IMR-90 (cell line): ENCODE data around the gene POMGNT2. TPM values are rescaled to one million over a fixed set of nuclear protein-coding genes. Genes with fewer than 3 reads are reported as not detected.

Experiments
- ATAC-seq: fragments of 200-7000 bp; cut with Tn5 transposase; 2 replicates; pipeline ENCODE4 v1.9.1; 2020; ENCODE audit warnings: low read depth, mild to moderate bottlenecking, moderate library complexity
- BruUV-seq: library from RNA; stranded (reverse); fragments of 400-500 nt; replicated peaks from 2 replicates; lab custom pipeline; 2021; lab: Mats Ljungman, UMichigan
- CTCF ChIA-PET: fragments of 300-600 bp; formaldehyde crosslinking; extraction: SDS; loops from one replicate; lab custom pipeline; 2021; ENCODE audit warnings: antibody characterized with exemption; lab: Yijun Ruan, JAX
- POLR2A ChIA-PET: fragments of 300-600 bp; sonication (Branson Sonifier 250); formaldehyde crosslinking; loops from one replicate; lab custom pipeline; 2022; ENCODE audit warnings: antibody characterized with exemption; ENCODE audit not compliant: unreplicated experiment; lab: Charles Lee
- DNase-seq: peaks from one replicate; pipeline ENCODE4 v3.0.0; 2013
- H2AFZ ChIP-seq: replicated peaks from 2 replicates; pipeline ENCODE3; 2013; ENCODE audit warnings: low read length, mild to moderate bottlenecking; ENCODE audit not compliant: poor library complexity
- H2AK5ac ChIP-seq: 2 replicates; pipeline ENCODE4 v1.6.1; 2013; ENCODE audit warnings: low read depth, low read length, inconsistent platforms
- H2AK9ac ChIP-seq: replicated peaks from 2 replicates; pipeline ENCODE3; 2013; ENCODE audit warnings: mild to moderate bottlenecking, low read depth, low read length, moderate library complexity; ENCODE audit not compliant: poor library complexity
- H2BK120ac ChIP-seq: 2 replicates; pipeline ENCODE4 v1.6.1; 2013; ENCODE audit warnings: low read depth, low read length, inconsistent platforms
- H2BK15ac ChIP-seq: 3 replicates; pipeline ENCODE4 v1.6.1; 2013; ENCODE audit warnings: low read depth, low read length, inconsistent platforms
- H2BK20ac ChIP-seq: 2 replicates; pipeline ENCODE4 v1.6.1; 2013; ENCODE audit warnings: low read depth, mild to moderate bottlenecking, inconsistent platforms, low read length, moderate library complexity
- H2BK5ac ChIP-seq: 2 replicates; pipeline ENCODE4 v1.6.1; 2013; ENCODE audit warnings: mild to moderate bottlenecking, low read depth, low read length, inconsistent platforms; ENCODE audit not compliant: poor library complexity, severe bottlenecking
- H3K14ac ChIP-seq: replicated peaks from 2 replicates; pipeline ENCODE4 v1.6.1; 2013; ENCODE audit warnings: low read depth, low read length, inconsistent platforms
- H3K18ac ChIP-seq: 2 replicates; pipeline ENCODE4 v1.6.1; 2013; ENCODE audit warnings: low read depth, low read length, control low read depth
- H3K23ac ChIP-seq: 2 replicates; pipeline ENCODE4 v1.6.1; 2013; ENCODE audit warnings: low read depth, low read length, inconsistent platforms
- H3K27ac ChIP-seq: 2 replicates; pipeline ENCODE4 v1.5.1; 2013; ENCODE audit warnings: mild to moderate bottlenecking, control low read depth, low read length; ENCODE audit not compliant: insufficient read depth
- H3K27me3 ChIP-seq: 2 replicates; pipeline ENCODE4 v1.6.1; 2013; ENCODE audit warnings: low read length; ENCODE audit not compliant: control insufficient read depth, insufficient read depth
- H3K36me3 ChIP-seq: 2 replicates; pipeline ENCODE4 v1.6.1; 2013; ENCODE audit warnings: low read length, mixed read lengths; ENCODE audit not compliant: control insufficient read depth, insufficient read depth
- H3K4ac ChIP-seq: 2 replicates; pipeline ENCODE4 v1.6.1; 2013; ENCODE audit warnings: low read depth, low read length, inconsistent platforms
- H3K4me1 ChIP-seq: 2 replicates; pipeline ENCODE4 v1.6.1; 2013; ENCODE audit warnings: low read length, mixed read lengths; ENCODE audit not compliant: control insufficient read depth, insufficient read depth
- H3K4me2 ChIP-seq: 2 replicates; pipeline ENCODE4 v1.6.1; 2013; ENCODE audit warnings: low read depth, mild to moderate bottlenecking, control low read depth, low read length, moderate library complexity
- H3K4me3 ChIP-seq: 2 replicates; pipeline ENCODE4 v1.5.1; 2013; ENCODE audit warnings: low read depth, mild to moderate bottlenecking, control low read depth, low read length, moderate library complexity; ENCODE audit not compliant: insufficient read depth
- H3K56ac ChIP-seq: 2 replicates; pipeline ENCODE4 v1.6.1; 2013; ENCODE audit warnings: low read length, inconsistent platforms; ENCODE audit not compliant: insufficient read depth; ENCODE audit errors: extremely low read depth
- H3K79me1 ChIP-seq, 2 experiments: 2 replicates each; pipeline ENCODE4 v1.6.1; 2013; ENCODE audit warnings: low read length in 2 of 2, inconsistent platforms in 1 of 2, low read depth in 1 of 2
- H3K9ac ChIP-seq: 2 replicates; pipeline ENCODE4 v1.6.1; 2013; ENCODE audit warnings: low read depth, low read length, control low read depth
- H3K9me1 ChIP-seq: 2 replicates; pipeline ENCODE4 v1.6.1; 2013; ENCODE audit warnings: low read length, inconsistent platforms; ENCODE audit not compliant: insufficient read depth
- H3K9me3 ChIP-seq: 2 replicates; pipeline ENCODE4 v1.6.1; 2013; ENCODE audit warnings: low read length; ENCODE audit not compliant: control insufficient read depth, insufficient read depth
- H4K20me1 ChIP-seq: 2 replicates; pipeline ENCODE4 v1.6.1; 2013; ENCODE audit warnings: low read length, inconsistent platforms; ENCODE audit not compliant: insufficient read depth
- H4K5ac ChIP-seq: 2 replicates; pipeline ENCODE4 v1.6.1; 2013; ENCODE audit warnings: mild to moderate bottlenecking, low read depth, low read length, control low read depth
- H4K8ac ChIP-seq, 2 experiments: 2 replicates each; pipeline ENCODE4 v1.6.1; 2013; ENCODE audit warnings: low read depth in 2 of 2, low read length in 2 of 2, control low read depth in 1 of 2, inconsistent platforms in 1 of 2
- H4K91ac ChIP-seq: 2 replicates; pipeline ENCODE4 v1.6.1; 2013; ENCODE audit warnings: low read depth, low read length, inconsistent platforms; ENCODE audit not compliant: insufficient read depth
- BHLHE40 ChIP-seq: fragments of 150-350 bp; IDR thresholded peaks from 2 replicates; pipeline ENCODE4 v1.6.1; 2016; ENCODE audit warnings: mild to moderate bottlenecking, low read depth, low read length
- CEBPB ChIP-seq: IDR thresholded peaks from 2 replicates; pipeline ENCODE4 v1.6.1; 2012; ENCODE audit warnings: low read depth, low read length, improper control_type of control experiment
- FOS ChIP-seq: fragments of 150-350 bp; IDR thresholded peaks from 2 replicates; pipeline ENCODE4 v1.6.1; 2016; ENCODE audit warnings: low read depth, low read length
- MXI1 ChIP-seq: IDR thresholded peaks from 2 replicates; pipeline ENCODE4 v1.6.1; 2012; ENCODE audit warnings: low read depth, mild to moderate bottlenecking, low read length, moderate library complexity, borderline replicate concordance
- NFE2L2 ChIP-seq: fragments of 150-350 bp; IDR thresholded peaks from 2 replicates; pipeline ENCODE4 v1.6.1; 2016; ENCODE audit warnings: low read depth, mild to moderate bottlenecking, low read length
- RCOR1 ChIP-seq: IDR thresholded peaks from 2 replicates; pipeline ENCODE4 v1.6.1; 2012; ENCODE audit warnings: mild to moderate bottlenecking, low read length, improper control_type of control experiment; ENCODE audit not compliant: insufficient replicate concordance
- WGBS, 2 experiments: methylation state at CpG; one replicate each; pipeline versions ENCODE4 v1.1.5 to v1.1.7; 2013; ENCODE audit warnings: missing lambda C conversion rate in 2 of 2; ENCODE audit not compliant: insufficient read length in 1 of 2; ENCODE audit errors: extremely low coverage in 2 of 2; 5-methylcytosine and 5-hydroxymethylcytosine counted together
- dilution Hi-C: fragments of 300-500 bp; cut with HindIII; formaldehyde crosslinking; loops from one replicate; pipeline ENCODE4 v1.14.3; 2018; ENCODE audit warnings: low sequenced_read_pairs; ENCODE audit not compliant: unreplicated experiment
- in situ Hi-C: fragments of 300-500 bp; cut with MboI; formaldehyde crosslinking; loops from 3 replicates; pipeline ENCODE4 v1.14.3; 2019; ENCODE audit warnings: low sequenced_read_pairs, inconsistent platforms, mixed read lengths
- intact Hi-C: fragments of 100-400 bp; cut with micrococcal nuclease; formaldehyde crosslinking; loops from 2 replicates; pipeline ENCODE4 v1.10.0; 2022
- polyA plus RNA-seq, 3 experiments: library from polyadenylated mRNA; depleted of rRNA; stranded (reverse); fragments of >200 nt; gene quantifications; 2 replicates each; pipeline ENCODE4 v1.2.3, GENCODE V29; 2012; ENCODE audit warnings: low replicate concordance in 1 of 3
- total RNA-seq: library from RNA; depleted of rRNA; stranded (reverse); fragments of >200 nt; gene quantifications from 2 replicates; pipeline ENCODE4 v1.2.3, GENCODE V29; 2012
- TF ChIP-seq, protein P1 (sequence below): fragments of 150-350 bp; IDR thresholded peaks from 2 replicates; pipeline ENCODE4 v1.6.1; 2017; ENCODE audit warnings: mild to moderate bottlenecking, antibody characterized with exemption, low read length, low read depth

The POMGNT2 gene
- total and polyA plus RNA-seq, 2 of the 4 experiments (the other 2 are of a cell fraction): 7.5 to 16.2 TPM

DNA sequence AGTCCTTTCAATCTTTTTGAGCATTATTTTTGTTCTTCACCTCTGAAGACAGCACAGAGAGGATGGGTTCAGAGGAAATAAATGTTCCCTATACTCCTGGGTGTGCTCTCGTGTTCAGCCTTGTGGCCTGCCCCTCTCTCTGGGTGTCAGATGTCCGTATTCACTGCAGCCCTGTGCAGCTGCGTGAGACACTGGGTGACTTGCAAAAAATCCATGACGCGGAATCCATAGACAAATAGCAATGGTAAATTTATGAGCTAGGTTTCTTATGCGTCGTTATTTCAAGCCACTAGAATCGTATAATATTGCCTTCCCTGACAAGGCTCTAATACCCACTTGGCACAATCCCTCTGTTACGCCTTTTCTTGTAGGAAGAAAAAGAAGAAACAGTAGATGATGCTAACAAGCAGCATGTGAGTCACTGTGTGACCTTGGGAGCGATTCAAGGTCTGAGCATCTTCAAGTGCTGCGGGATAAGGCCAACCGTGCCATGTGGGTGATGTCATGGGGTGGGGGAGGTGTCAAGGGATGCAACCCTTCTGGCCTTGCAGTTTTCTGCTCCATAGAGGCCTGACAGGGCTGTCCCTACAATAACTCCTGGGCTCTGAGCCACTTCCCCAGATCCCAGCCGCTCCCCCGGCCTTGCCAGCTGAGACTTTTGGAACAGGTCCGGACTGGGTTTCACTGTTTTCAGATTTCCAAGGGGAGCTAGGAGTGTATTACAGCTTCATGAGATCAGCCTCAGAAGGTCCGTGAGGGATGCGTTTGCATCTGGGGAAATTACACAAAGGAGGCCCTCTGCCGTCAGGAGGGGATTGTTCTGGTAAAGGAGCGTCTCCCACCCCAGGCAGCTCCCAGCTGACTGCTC is 47.6 kb upstream of the POMGNT2 start:
- H2BK20ac ChIP-seq: 0 out of 2 replicates have a peak overlapping the region, but pooled peaks have one; percentile 26
- peak overlapping the region; percentile 28; the same call in 1 of the 2 replicates for H3K27ac ChIP-seq
- H2BK120ac ChIP-seq: no peak overlapping the region
- ATAC-seq (peak; percentile 86), DNase-seq (peak; percentile 88)
- no peak overlapping the region for H4K91ac ChIP-seq
- H3K56ac ChIP-seq: no peak overlapping the region
- no peak overlapping the region; the same call in 1 of the 2 replicates for H4K5ac ChIP-seq
- intact Hi-C loops (no loop called here), dilution Hi-C loops (no loop called here), in situ Hi-C loops (no loop called here)
- no peak overlapping the region for H3K9ac ChIP-seq
- H3K27me3 ChIP-seq: peaks cover 12% of the 10 kb centered on the region
- H3K79me1 ChIP-seq: no peaks in the 10 kb centered on the region
- H3K4me1 ChIP-seq: peaks cover 5% of the 10 kb centered on the region; the same call in 1 of the 2 replicates
- no peak for TF ChIP-seq MXI1
- no peak for TF ChIP-seq CEBPB
- TF ChIP-seq BHLHE40: peak; percentile 69
- TF ChIP-seq RCOR1: peak; percentile 53
- TF ChIP-seq NFE2L2: peak; percentile 72; the same call in 1 of the 2 replicates
- peak; percentile 47; the same call in 1 of the 2 replicates for TF ChIP-seq FOS
- TF ChIP-seq, protein P1, sequence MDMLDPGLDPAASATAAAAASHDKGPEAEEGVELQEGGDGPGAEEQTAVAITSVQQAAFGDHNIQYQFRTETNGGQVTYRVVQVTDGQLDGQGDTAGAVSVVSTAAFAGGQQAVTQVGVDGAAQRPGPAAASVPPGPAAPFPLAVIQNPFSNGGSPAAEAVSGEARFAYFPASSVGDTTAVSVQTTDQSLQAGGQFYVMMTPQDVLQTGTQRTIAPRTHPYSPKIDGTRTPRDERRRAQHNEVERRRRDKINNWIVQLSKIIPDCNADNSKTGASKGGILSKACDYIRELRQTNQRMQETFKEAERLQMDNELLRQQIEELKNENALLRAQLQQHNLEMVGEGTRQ: no peak
- H3K4me3 ChIP-seq: no peak overlapping the region
- peaks cover 7% of the 10 kb centered on the region for H3K9me1 ChIP-seq
- H4K20me1 ChIP-seq: no peaks in the 10 kb centered on the region; the same call in 1 of the 2 replicates
- peak overlapping the region; percentile 11; the same call in 1 of the 2 replicates for H3K4me2 ChIP-seq
- no peak overlapping the region for H3K14ac ChIP-seq
- H3K4ac ChIP-seq: no peak overlapping the region
- H2BK15ac ChIP-seq: no peak overlapping the region
- H2AFZ ChIP-seq: peak overlapping the region; percentile 56
- CTCF ChIA-PET: interaction anchor here (0.6 to 6.6 kb wide), 4 partner anchors 15 to 1066 kb away, joined by 3 to 46 read pairs (median 4); no protein-coding TSS in a partner anchor
- no peak overlapping the region for H2AK5ac ChIP-seq
- BruUV-seq: no TSS peak
- POLR2A ChIA-PET: interaction anchor here (0.6 kb wide), 2 partner anchors 315 to 367 kb away, joined by 3 read pairs; no protein-coding TSS in a partner anchor
- H3K36me3 ChIP-seq: no peaks in the 10 kb centered on the region
- H2AK9ac ChIP-seq: no peak overlapping the region
- H3K18ac ChIP-seq: no peak overlapping the region; the same call in 1 of the 2 replicates
- H3K23ac ChIP-seq: no peak overlapping the region
- no peak overlapping the region; a peak in 1 of 4 replicates for H4K8ac ChIP-seq
- H2BK5ac ChIP-seq: no peak overlapping the region
- no peaks in the 10 kb centered on the region for H3K9me3 ChIP-seq
- 2% methylated on average over 7 of the region's 19 CpGs; no CpG with 5 or more reads in 1 of the 2 experiments for WGBS, 2 experiments
